HepG2 (cell line): ENCODE measurements around the gene HYAL2. TPM values are rescaled to one million over a fixed set of nuclear protein-coding genes. Genes with fewer than 3 reads are reported as not detected.
A peak's percentile ranks its signal among the peaks of the same experiment; 100 is the strongest.

Source experiments
- ADNP ChIP-seq: sonication (generic); formaldehyde crosslinking; IDR thresholded peaks from 2 replicates; pipeline ENCODE4 v1.4.0; 2020; ENCODE audit warnings: missing genetic modification reagents
- ATF1 ChIP-seq: IDR thresholded peaks from 2 replicates; pipeline ENCODE4 v1.6.1; 2016; ENCODE audit warnings: mild to moderate bottlenecking, control low read depth
- ATF3 ChIP-seq: sonication (generic); formaldehyde crosslinking; IDR thresholded peaks from 2 replicates; pipeline ENCODE4 v1.4.0; 2020; ENCODE audit warnings: missing genetic modification reagents
- CREM ChIP-seq, 2 experiments: sonication (generic) in 1 of 2; formaldehyde crosslinking in 1 of 2; IDR thresholded peaks; 2 replicates each; pipeline versions ENCODE4 v1.4.0 to v1.6.1; 2016 to 2020; ENCODE audit warnings: antibody characterized with exemption in 1 of 2, mild to moderate bottlenecking in 1 of 2, missing genetic modification reagents in 1 of 2
- FOXA3 ChIP-seq: IDR thresholded peaks from 2 replicates; pipeline ENCODE4 v1.6.1; 2016; ENCODE audit warnings: missing genetic modification reagents, missing compliant biosample characterization
- GPN1 ChIP-seq: sonication (generic); formaldehyde crosslinking; IDR thresholded peaks from 2 replicates; pipeline ENCODE4 v1.5.1; 2020; ENCODE audit warnings: missing genetic modification reagents, borderline replicate concordance
- GTF2F1 ChIP-seq: fragments of 150-350 bp; IDR thresholded peaks from 2 replicates; pipeline ENCODE4 v1.6.1; 2014; ENCODE audit warnings: low read length
- HNRNPK ChIP-seq: fragments of 200-400 bp; formaldehyde crosslinking; IDR thresholded peaks from 2 replicates; pipeline ENCODE4 v1.6.1; 2018; ENCODE audit warnings: low read length, low read depth, moderate library complexity, mild to moderate bottlenecking; ENCODE audit not compliant: poor library complexity, severe bottlenecking
- HOXA7 ChIP-seq: sonication (generic); formaldehyde crosslinking; IDR thresholded peaks from 2 replicates; pipeline ENCODE4 v1.8.1; 2022; ENCODE audit warnings: mild to moderate bottlenecking, missing genetic modification reagents, moderate library complexity
- ISX ChIP-seq: sonication (generic); formaldehyde crosslinking; conservative IDR thresholded peaks from 2 replicates; pipeline ENCODE4 v1.5.0; 2020; ENCODE audit warnings: missing genetic modification reagents
- MYC ChIP-seq: sonication (generic); formaldehyde crosslinking; IDR thresholded peaks from 2 replicates; pipeline ENCODE4 v1.9.0; 2021; ENCODE audit warnings: missing genetic modification reagents, borderline replicate concordance
- MZF1 ChIP-seq: sonication (generic); formaldehyde crosslinking; IDR thresholded peaks from 2 replicates; pipeline ENCODE4 v1.8.1; 2023; ENCODE audit warnings: mild to moderate bottlenecking, missing genetic modification reagents, borderline replicate concordance
- NFIC ChIP-seq: IDR thresholded peaks from 2 replicates; pipeline ENCODE4 v1.6.1; 2012; ENCODE audit warnings: mild to moderate bottlenecking, low read length, inconsistent platforms
- NR2F6 ChIP-seq, 2 experiments: IDR thresholded peaks; 2 replicates each; pipeline ENCODE4 v1.6.1; 2016; ENCODE audit warnings: antibody characterized with exemption in 1 of 2, mild to moderate bottlenecking in 1 of 2
- SKIL ChIP-seq: sonication (generic); formaldehyde crosslinking; IDR thresholded peaks from 2 replicates; pipeline ENCODE4 v1.8.0; 2022; ENCODE audit warnings: missing genetic modification reagents, mild to moderate bottlenecking, moderate library complexity, borderline replicate concordance
- SMAD1 ChIP-seq: sonication (generic); formaldehyde crosslinking; IDR thresholded peaks from 2 replicates; pipeline ENCODE4 v1.4.0; 2020; ENCODE audit warnings: missing genetic modification reagents, low read depth, mild to moderate bottlenecking, borderline replicate concordance
- WIZ ChIP-seq: sonication (generic); formaldehyde crosslinking; IDR thresholded peaks from 2 replicates; pipeline ENCODE4 v1.5.1; 2020; ENCODE audit warnings: mild to moderate bottlenecking, missing genetic modification reagents
- XRCC5 ChIP-seq: fragments of 200-400 bp; formaldehyde crosslinking; optimal IDR thresholded peaks from 2 replicates; pipeline ENCODE3; 2017; ENCODE audit warnings: mild to moderate bottlenecking, low read length
- YEATS4 ChIP-seq: sonication (generic); formaldehyde crosslinking; IDR thresholded peaks from 2 replicates; pipeline ENCODE4 v1.4.0; 2020; ENCODE audit warnings: missing genetic modification reagents, borderline replicate concordance
- ZNF138 ChIP-seq: sonication (generic); formaldehyde crosslinking; IDR thresholded peaks from 2 replicates; pipeline ENCODE4 v1.5.0; 2020; ENCODE audit warnings: mild to moderate bottlenecking, low read depth, missing genetic modification reagents
- ZNF337 ChIP-seq: sonication (generic); formaldehyde crosslinking; IDR thresholded peaks from 2 replicates; pipeline ENCODE4 v1.5.1; 2020; ENCODE audit warnings: missing genetic modification reagents, low read depth, mild to moderate bottlenecking, borderline replicate concordance
- ZNF354B ChIP-seq: sonication (generic); formaldehyde crosslinking; IDR thresholded peaks from 2 replicates; pipeline ENCODE4 v1.8.0; 2022; ENCODE audit warnings: mild to moderate bottlenecking, missing genetic modification reagents
- ZNF451 ChIP-seq: sonication (generic); formaldehyde crosslinking; IDR thresholded peaks from 2 replicates; pipeline ENCODE4 v1.5.0; 2020; ENCODE audit warnings: mild to moderate bottlenecking, missing genetic modification reagents
- ZNF547 ChIP-seq: sonication (generic); formaldehyde crosslinking; IDR thresholded peaks from 2 replicates; pipeline ENCODE4 v1.5.1; 2020; ENCODE audit warnings: mild to moderate bottlenecking, missing genetic modification reagents
- ZNF552 ChIP-seq: sonication (generic); formaldehyde crosslinking; IDR thresholded peaks from 2 replicates; pipeline ENCODE4 v1.9.0; 2022; ENCODE audit warnings: missing genetic modification reagents, mild to moderate bottlenecking, borderline replicate concordance
- ZNF75D ChIP-seq: sonication (generic); formaldehyde crosslinking; IDR thresholded peaks from 2 replicates; pipeline ENCODE4 v1.8.1; 2023; ENCODE audit warnings: missing genetic modification reagents, mild to moderate bottlenecking, borderline replicate concordance
- ZNF800 ChIP-seq: sonication (generic); formaldehyde crosslinking; IDR thresholded peaks from 2 replicates; pipeline ENCODE4 v1.4.0; 2020; ENCODE audit warnings: missing genetic modification reagents
- polyA plus RNA-seq, 8 experiments: library from polyadenylated mRNA; depleted of rRNA in 3 of 8; stranded (reverse) in 7 of 8; unstranded in 1 of 8; fragments of >200 nt; fragmentation: Illumina TruSeq in 4 of 8; extraction: Trizol in 4 of 8; gene quantifications; 2 replicates each; pipeline versions ENCODE4 v1.2.1 to v1.2.3, GENCODE V29; 2011 to 2016; ENCODE audit warnings: low read depth in 4 of 8, missing spikeins in 1 of 8, mixed read lengths in 1 of 8; ENCODE audit not compliant: insufficient read depth in 1 of 8
- total RNA-seq, 5 experiments: library from RNA; depleted of rRNA; stranded (reverse); fragments of >200 nt; fragmentation: Illumina TruSeq; extraction: Trizol; gene quantifications; 2 replicates each; pipeline ENCODE4 v1.2.3, GENCODE V29; 2016; ENCODE audit warnings: low read depth in 1 of 5

Gene HYAL2
- total and polyA plus RNA-seq, 2 of the 13 experiments (the other 11 are each of a cell fraction or from before 2014, with no cell fraction given), result 76.2 to 102 TPM

- TF ChIP-seq ZNF800 (CRISPR knock-in tag) (no peak), ATF1 (CRISPR knock-in tag) (no peak), ATF3 (CRISPR knock-in tag) (no peak), WIZ (CRISPR knock-in tag) (no peak), HNRNPK (no peak), GPN1 (CRISPR knock-in tag) (no peak), XRCC5 (peak; percentile 6), CREM (IDR thresholded peaks at IDR 0.05) (no peak), CREM (CRISPR knock-in tag; IDR thresholded peaks at IDR 0.05) (no peak), SMAD1 (peak; percentile 62; the same call in 1 of the 2 replicates), GTF2F1 (no peak), ZNF337 (no peak; the same call in 1 of the 2 replicates), NR2F6 (IDR thresholded peaks at IDR 0.05) (no peak), NR2F6 (CRISPR knock-in tag; IDR thresholded peaks at IDR 0.05) (no peak), ZNF547 (CRISPR knock-in tag) (0 out of 2 replicates have a peak, but pooled peaks have one; percentile 2), HOXA7 (CRISPR knock-in tag) (no peak), FOXA3 (no peak), ZNF75D (no peak), ADNP (CRISPR knock-in tag) (no peak), NFIC (no peak), ZNF552 (CRISPR knock-in tag) (no peak), ISX (no peak), SKIL (no peak), ZNF138 (CRISPR knock-in tag) (no peak; the same call in 1 of the 2 replicates), MYC (no peak), YEATS4 (CRISPR knock-in tag) (peak; percentile 2; the same call in 1 of the 2 replicates), ZNF354B (CRISPR knock-in tag) (0 out of 2 replicates have a peak, but pooled peaks have one; percentile 16), MZF1 (CRISPR knock-in tag) (no peak), ZNF451 (CRISPR knock-in tag) (no peak)
Measured at GRCh38 chr3:50302095-50303012, 20.2 kb downstream of the HYAL2 start (continued).
